Tibial nerve (tissue), 4 donors: ENCODE results near the gene PTPRD. TPM values are rescaled to one million over a fixed set of nuclear protein-coding genes. Genes with fewer than 3 reads are reported as not detected.

Experiments used
- DNase-seq, 2 donors: peaks; one replicate each; pipeline ENCODE4 v3.0.0-alpha.2; 2019; ENCODE audit warnings: low spot score in 2 of 2
- H3K27ac ChIP-seq, 4 donors: fragments of 200-600 bp; sonication (generic) in 3 of 4; one replicate each; pipeline ENCODE4 v1.5.1; 2017 to 2019; ENCODE audit warnings: mild to moderate bottlenecking in 1 of 4
- H3K27me3 ChIP-seq, 2 donors: fragments of 200-600 bp; sonication (generic) in 1 of 2; one replicate each; pipeline versions ENCODE4 v1.5.1 to v1.6.0; 2017 to 2019
- H3K36me3 ChIP-seq, 3 donors: fragments of 200-600 bp; sonication (generic); one replicate each; pipeline ENCODE4 v1.5.1; 2018 to 2019
- H3K4me1 ChIP-seq, 4 donors: fragments of 200-600 bp; sonication (generic) in 3 of 4; one replicate each; pipeline ENCODE4 v1.5.1; 2017 to 2019
- H3K4me3 ChIP-seq, 4 donors: fragments of 200-600 bp; sonication (generic) in 3 of 4; one replicate each; pipeline ENCODE4 v1.5.1; 2017 to 2019; ENCODE audit warnings: mild to moderate bottlenecking in 1 of 4, moderate library complexity in 1 of 4
- H3K9me3 ChIP-seq, 4 donors: fragments of 200-600 bp; sonication (generic) in 3 of 4; one replicate each; pipeline ENCODE4 v1.5.1; 2017 to 2019
- CTCF ChIP-seq, 5 experiments: fragments of 200-600 bp in 3 of 5; fragments of 450-650 bp in 2 of 5; sonication (generic) in 3 of 5; IDR thresholded peaks; one replicate each; pipeline ENCODE4 v1.5.1; 2016 to 2019; ENCODE audit warnings: antibody characterized with exemption in 5 of 5, mild to moderate bottlenecking in 3 of 5, moderate library complexity in 2 of 5
- EP300 ChIP-seq, 2 donors: sonication (generic); formaldehyde crosslinking; IDR thresholded peaks; one replicate each; pipeline ENCODE4 v1.6.1; 2017; ENCODE audit warnings: antibody characterized with exemption in 2 of 2, mild to moderate bottlenecking in 1 of 2
- POLR2A ChIP-seq, 2 donors: fragments of 450-650 bp; IDR thresholded peaks; one replicate each; pipeline ENCODE4 v1.6.1; 2017; ENCODE audit warnings: antibody characterized with exemption in 2 of 2, mild to moderate bottlenecking in 2 of 2, moderate library complexity in 2 of 2
- WGBS, 2 donors: methylation state at CpG; one replicate each; pipeline ENCODE4 v1.1.5; 2018; 5-methylcytosine and 5-hydroxymethylcytosine counted together
- total RNA-seq, 4 donors: library from RNA; depleted of rRNA; stranded (reverse); fragments of >200 nt; gene quantifications; one replicate each; pipeline ENCODE4 v1.1.0, GENCODE V29; 2016

The PTPRD gene
- total RNA-seq, 4 donors from 2014 or later = 1.7 to 13.2 (median 5.1) TPM

- no peak overlapping the region for H3K27ac ChIP-seq
- H3K9me3 ChIP-seq = no peaks in the 10 kb centered on the region
- H3K36me3 ChIP-seq = no peaks in the 10 kb centered on the region
- no peak for DNase-seq
- H3K27me3 ChIP-seq = no peaks in the 10 kb centered on the region
- no peak for TF ChIP-seq EP300 (IDR thresholded peaks at IDR 0.05)
- TF ChIP-seq POLR2A (IDR thresholded peaks at IDR 0.05) = no peak
- TF ChIP-seq CTCF (IDR thresholded peaks at IDR 0.05) = no peak
- no peak overlapping the region for H3K4me3 ChIP-seq
- 78 to 83% methylated on average over 2 of the region's 2 CpGs for WGBS, 2 donors
- H3K4me1 ChIP-seq = peaks cover 0 to 4% (median 0%) of the 10 kb centered on the region in 4 donors
These were observed 2076.0 kb downstream of the PTPRD start for GRCh38 chr9:8536845-8537244.

- Histone ChIP-seq H3K27ac (no peak overlapping the region), H3K4me3 (no peak overlapping the region), H3K27me3 (no peaks in the 10 kb centered on the region), H3K4me1 (peaks cover 0 to 4% (median 0%) of the 10 kb centered on the region in 4 donors), H3K9me3 (no peaks in the 10 kb centered on the region), H3K36me3 (no peaks in the 10 kb centered on the region)
- WGBS, 2 donors = 61 to 73% methylated on average over 1 of the region's 1 CpG
- DNase-seq = no peak
- TF ChIP-seq POLR2A (IDR thresholded peaks at IDR 0.05) = no peak
These were observed 2078.0 kb downstream of the PTPRD start for GRCh38 chr9:8534828-8535227.

GRCh38 chr9:8533681-8534080 lies 2079.1 kb downstream of the PTPRD start:
- peaks cover 0 to 4% (median 0%) of the 10 kb centered on the region in 4 donors for H3K4me1 ChIP-seq
- H3K9me3 ChIP-seq = no peaks in the 10 kb centered on the region
- no peaks in the 10 kb centered on the region for H3K36me3 ChIP-seq
- no peak for DNase-seq
- H3K4me3 ChIP-seq = no peak overlapping the region
- H3K27me3 ChIP-seq = no peaks in the 10 kb centered on the region
- TF ChIP-seq CTCF (IDR thresholded peaks at IDR 0.05) (no peak), POLR2A (IDR thresholded peaks at IDR 0.05) (no peak), EP300 (IDR thresholded peaks at IDR 0.05) (no peak)
- 78 to 94% methylated on average over 3 of the region's 3 CpGs for WGBS, 2 donors
- no peak overlapping the region for H3K27ac ChIP-seq

- Histone ChIP-seq H3K4me3 (no peak overlapping the region), H3K27ac (no peak overlapping the region), H3K36me3 (no peaks in the 10 kb centered on the region), H3K4me1 (peaks cover 0 to 4% (median 0%) of the 10 kb centered on the region in 4 donors), H3K9me3 (no peaks in the 10 kb centered on the region), H3K27me3 (no peaks in the 10 kb centered on the region)
- TF ChIP-seq CTCF (IDR thresholded peaks at IDR 0.05) = no peak
- no peak for TF ChIP-seq POLR2A (IDR thresholded peaks at IDR 0.05)
- no peak for TF ChIP-seq EP300 (IDR thresholded peaks at IDR 0.05)
- no peak for DNase-seq
- 63 to 72% methylated on average over 8 of the region's 8 CpGs for WGBS, 2 donors
These were observed 2080.9 kb downstream of the PTPRD start for GRCh38 chr9:8531826-8532415.

GRCh38 chr9:8521112-8521511 lies 2091.7 kb downstream of the PTPRD start:
- Histone ChIP-seq H3K27me3 (no peaks in the 10 kb centered on the region), H3K36me3 (no peaks in the 10 kb centered on the region), H3K4me3 (no peak overlapping the region), H3K27ac (no peak overlapping the region), H3K9me3 (no peaks in the 10 kb centered on the region), H3K4me1 (no peaks in the 10 kb centered on the region)
- DNase-seq = no peak
- 95 to 98% methylated on average over 3 of the region's 3 CpGs for WGBS, 2 donors
- TF ChIP-seq POLR2A (IDR thresholded peaks at IDR 0.05) (no peak), EP300 (IDR thresholded peaks at IDR 0.05) (no peak), CTCF (IDR thresholded peaks at IDR 0.05) (no peak)

GRCh38 chr9:8515748-8516147 lies 2097.1 kb downstream of the PTPRD start:
- no peaks in the 10 kb centered on the region for H3K4me1 ChIP-seq
- WGBS, 2 donors = 77 to 78% methylated on average over 2 of the region's 2 CpGs
- TF ChIP-seq POLR2A (IDR thresholded peaks at IDR 0.05) (no peak), EP300 (IDR thresholded peaks at IDR 0.05) (no peak), CTCF (IDR thresholded peaks at IDR 0.05) (no peak)
- H3K36me3 ChIP-seq = no peaks in the 10 kb centered on the region
- H3K27me3 ChIP-seq = no peaks in the 10 kb centered on the region
- no peak overlapping the region for H3K4me3 ChIP-seq
- DNase-seq = no peak
- no peaks in the 10 kb centered on the region for H3K9me3 ChIP-seq
- H3K27ac ChIP-seq = no peak overlapping the region
